Measurements from ENCODE around the gene ADAMTS2. TPM values are rescaled to one million over a fixed set of nuclear protein-coding genes. Genes with fewer than 3 reads are reported as not detected.

Gene ADAMTS2
- total and polyA plus RNA-seq, 2 of the 4 experiments (the other 2 are of a cell fraction): 19.0 to 58.8 TPM

- POLR2A ChIA-PET (ENCODE audit: unreplicated experiment): no interaction called here
Observed at GRCh38 chr5:179065703-179066102, 279.6 kb downstream of the ADAMTS2 start.

More at GRCh38 chr5:179065703-179066102, 279.6 kb downstream of the ADAMTS2 start:
- no peak overlapping the region for H2BK5ac ChIP-seq (ENCODE audit: low read depth, low read length, poor library complexity, severe bottlenecking)
- ATAC-seq (ENCODE audit: low read depth): no peak
- DNase-seq: no peak
- TF ChIP-seq CTCF (conservative IDR thresholded peaks at IDR 0.05; ENCODE audit: low read depth, low read length) (no peak), ELK1 (IDR thresholded peaks at IDR 0.05; ENCODE audit: borderline replicate concordance, low read depth, low read length) (no peak), MXI1 (IDR thresholded peaks at IDR 0.05; ENCODE audit: borderline replicate concordance, low read depth, low read length) (no peak), NFE2L2 (IDR thresholded peaks at IDR 0.05; ENCODE audit: low read depth, low read length) (no peak), RFX5 (IDR thresholded peaks at IDR 0.05; ENCODE audit: low read depth, low read length) (no peak), CHD1 (IDR thresholded peaks at IDR 0.05; ENCODE audit: low read depth, low read length) (no peak), POLR2A (IDR thresholded peaks at IDR 0.05; ENCODE audit: low read depth, low read length) (no peak), CEBPB (IDR thresholded peaks at IDR 0.05; ENCODE audit: low read depth, low read length) (no peak), RAD21 (IDR thresholded peaks at IDR 0.05; ENCODE audit: low read length) (no peak)
- TF ChIP-seq, protein P1, sequence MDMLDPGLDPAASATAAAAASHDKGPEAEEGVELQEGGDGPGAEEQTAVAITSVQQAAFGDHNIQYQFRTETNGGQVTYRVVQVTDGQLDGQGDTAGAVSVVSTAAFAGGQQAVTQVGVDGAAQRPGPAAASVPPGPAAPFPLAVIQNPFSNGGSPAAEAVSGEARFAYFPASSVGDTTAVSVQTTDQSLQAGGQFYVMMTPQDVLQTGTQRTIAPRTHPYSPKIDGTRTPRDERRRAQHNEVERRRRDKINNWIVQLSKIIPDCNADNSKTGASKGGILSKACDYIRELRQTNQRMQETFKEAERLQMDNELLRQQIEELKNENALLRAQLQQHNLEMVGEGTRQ (IDR thresholded peaks at IDR 0.05; ENCODE audit: low read depth, low read length): no peak
- H3K4me3 ChIP-seq (ENCODE audit: insufficient read depth, low read depth, low read length): no peak overlapping the region
- CTCF ChIA-PET: no interaction called here
- no peak overlapping the region for H3K18ac ChIP-seq (ENCODE audit: low read depth, low read length)
- no peak overlapping the region for H3K56ac ChIP-seq (ENCODE audit: extremely low read depth, insufficient read depth, low read length)
- BruUV-seq (replicated peaks): TSS peak; percentile 23
- H3K14ac ChIP-seq (replicated peaks; ENCODE audit: low read depth, low read length): no peak overlapping the region
- H3K27ac ChIP-seq (ENCODE audit: insufficient read depth, low read length): no peak overlapping the region
- H2BK120ac ChIP-seq (ENCODE audit: low read depth, low read length): no peak overlapping the region
- H4K91ac ChIP-seq (ENCODE audit: insufficient read depth, low read depth, low read length): no peak overlapping the region
- H2AFZ ChIP-seq (replicated peaks; ENCODE audit: low read length, poor library complexity): no peak overlapping the region
- no peak overlapping the region for H2AK5ac ChIP-seq (ENCODE audit: low read depth, low read length)
- H3K36me3 ChIP-seq (ENCODE audit: control insufficient read depth, insufficient read depth, low read length): peaks cover 43% of the 10 kb centered on the region
- H2AK9ac ChIP-seq (replicated peaks; ENCODE audit: low read depth, low read length, poor library complexity): no peak overlapping the region
- no peak overlapping the region for H3K23ac ChIP-seq (ENCODE audit: low read depth, low read length)
- intact Hi-C loops (cut with micrococcal nuclease) (no loop called here), in situ Hi-C loops (cut with MboI; ENCODE audit: low sequenced_read_pairs) (no loop called here), dilution Hi-C loops (cut with HindIII; ENCODE audit: low sequenced_read_pairs, unreplicated experiment) (no loop called here)
- no peak overlapping the region for H2BK20ac ChIP-seq (ENCODE audit: low read depth, low read length)
- H4K20me1 ChIP-seq (ENCODE audit: insufficient read depth, low read length): no peaks in the 10 kb centered on the region
- H4K8ac ChIP-seq (ENCODE audit: low read depth in 2 of 2, low read length in 2 of 2): no peak overlapping the region
- no peak overlapping the region for H3K9ac ChIP-seq (ENCODE audit: low read depth, low read length)
- no peaks in the 10 kb centered on the region for H3K27me3 ChIP-seq (ENCODE audit: control insufficient read depth, insufficient read depth, low read length)
- H3K9me3 ChIP-seq (ENCODE audit: control insufficient read depth, insufficient read depth, low read length): peaks cover 44% of the 10 kb centered on the region
- H3K9me1 ChIP-seq (ENCODE audit: insufficient read depth, low read length): no peaks in the 10 kb centered on the region
- no peak overlapping the region for H3K4ac ChIP-seq (ENCODE audit: low read depth, low read length)
- peaks cover 13 to 18% of the 10 kb centered on the region in 2 experiments for H3K79me1 ChIP-seq (ENCODE audit: low read depth in 1 of 2, low read length in 2 of 2)
- peaks cover 4% of the 10 kb centered on the region; the same call in 1 of the 2 replicates for H3K4me1 ChIP-seq (ENCODE audit: control insufficient read depth, insufficient read depth, low read length)
- no peak overlapping the region for H3K4me2 ChIP-seq (ENCODE audit: low read depth, low read length)
- no peak overlapping the region for H2BK15ac ChIP-seq (ENCODE audit: low read depth, low read length)
- WGBS, 2 experiments (ENCODE audit: extremely low coverage in 2 of 2, insufficient read length in 1 of 2): no CpG with 5 or more reads among the region's 6 CpGs
- no peak overlapping the region for H4K5ac ChIP-seq (ENCODE audit: low read depth, low read length)
